MM.1S (cell line): ENCODE results near the gene DOLK.

ENCODE experiments used
- DNase-seq: peaks from one replicate; pipeline ENCODE4 v3.0.0-alpha.2; 2015
- H2AFZ ChIP-seq: fragments of 300-600 bp; sonication (generic); 2 replicates; pipeline ENCODE4 v1.6.0; 2016; ENCODE audit warnings: antibody characterized with exemption, low read length
- H3F3A ChIP-seq: fragments of 300-600 bp; sonication (generic); 2 replicates; pipeline ENCODE4 v1.6.1; 2016; ENCODE audit warnings: mild to moderate bottlenecking, antibody characterized with exemption, low read length, moderate library complexity, mixed read lengths; ENCODE audit not compliant: insufficient read depth
- H3K27ac ChIP-seq: fragments of 300-600 bp; sonication (generic); 2 replicates; pipeline ENCODE4 v1.5.1; 2016; ENCODE audit warnings: mild to moderate bottlenecking, low read length
- H3K27me3 ChIP-seq: fragments of 300-600 bp; sonication (generic); replicated peaks from 2 replicates; pipeline ENCODE4 v1.6.0; 2016; ENCODE audit warnings: low read length; ENCODE audit not compliant: insufficient read depth
- H3K36me3 ChIP-seq: fragments of 300-600 bp; sonication (generic); replicated peaks from 2 replicates; pipeline ENCODE4 v1.6.1; 2016; ENCODE audit warnings: mild to moderate bottlenecking, low read length, mixed read lengths; ENCODE audit not compliant: insufficient read depth
- H3K4me1 ChIP-seq: fragments of 300-600 bp; sonication (generic); 2 replicates; pipeline ENCODE4 v1.6.1; 2016; ENCODE audit warnings: low read length, mixed read lengths
- H3K4me2 ChIP-seq: fragments of 300-600 bp; sonication (generic); 2 replicates; pipeline ENCODE4 v1.6.0; 2016; ENCODE audit warnings: low read depth, low read length
- H3K4me3 ChIP-seq: fragments of 300-600 bp; sonication (generic); 2 replicates; pipeline ENCODE4 v1.5.1; 2016; ENCODE audit warnings: low read length, mixed read lengths
- H3K79me2 ChIP-seq: fragments of 300-600 bp; sonication (generic); 2 replicates; pipeline ENCODE4 v1.6.1; 2016; ENCODE audit warnings: mixed run types, low read length, mixed read lengths
- H3K9ac ChIP-seq: fragments of 300-600 bp; sonication (generic); 2 replicates; pipeline ENCODE4 v1.6.1; 2016; ENCODE audit warnings: low read length, mixed read lengths
- H3K9me2 ChIP-seq: fragments of 300-600 bp; sonication (generic); replicated peaks from 2 replicates; pipeline ENCODE4 v1.6.1; 2016; ENCODE audit warnings: mild to moderate bottlenecking, low read length, mixed read lengths; ENCODE audit not compliant: insufficient read depth
- H3K9me3 ChIP-seq: fragments of 300-600 bp; sonication (generic); replicated peaks from 2 replicates; pipeline ENCODE4 v1.6.1; 2016; ENCODE audit warnings: mild to moderate bottlenecking, low read length, mixed read lengths; ENCODE audit not compliant: insufficient read depth
- H4K20me1 ChIP-seq: fragments of 300-600 bp; sonication (generic); 2 replicates; pipeline ENCODE4 v1.6.1; 2016; ENCODE audit warnings: mild to moderate bottlenecking, low read length, moderate library complexity, mixed read lengths; ENCODE audit not compliant: insufficient read depth
- EZH2 ChIP-seq: fragments of 300-600 bp; sonication (generic); optimal IDR thresholded peaks from 2 replicates; pipeline ENCODE3; 2017; ENCODE audit warnings: low read depth, mild to moderate bottlenecking, antibody characterized with exemption, low read length, mixed read lengths
- EZH2phosphoT487 ChIP-seq: fragments of 300-600 bp; sonication (generic); IDR thresholded peaks from 2 replicates; pipeline ENCODE4 v1.6.1; 2018; ENCODE audit warnings: antibody characterized with exemption, low read length
- TF ChIP-seq, protein P1 (sequence below): fragments of 300-600 bp; sonication (generic); IDR thresholded peaks from 2 replicates; pipeline ENCODE4 v1.5.1; 2016; ENCODE audit warnings: antibody characterized with exemption, low read length, mixed read lengths

The DOLK gene

DNA sequence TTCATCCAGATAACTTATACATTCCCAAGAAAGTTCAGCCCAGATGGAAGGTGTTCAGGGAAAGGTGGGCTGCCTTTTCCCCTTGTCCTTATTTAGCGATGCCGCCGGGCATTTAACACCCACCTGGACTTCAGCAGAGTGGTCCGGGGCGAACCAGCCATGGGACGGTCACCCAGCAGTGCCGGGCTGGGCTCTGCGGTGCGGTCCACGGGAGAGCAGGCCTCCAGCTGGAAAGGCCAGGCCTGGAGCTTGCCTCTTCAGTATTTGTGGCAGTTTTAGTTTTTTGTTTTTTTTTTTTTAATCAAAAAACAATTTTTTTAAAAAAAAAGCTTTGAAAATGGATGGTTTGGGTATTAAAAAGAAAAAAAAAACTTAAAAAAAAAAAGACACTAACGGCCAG is 30.7 kb downstream of the DOLK start:
- Histone ChIP-seq H3K9ac (no peak overlapping the region), H3K4me3 (no peak overlapping the region), H3K36me3 (no peaks in the 10 kb centered on the region), H3K79me2 (peaks cover 9% of the 10 kb centered on the region), H3K4me2 (no peak overlapping the region), H2AFZ (no peak overlapping the region), H3F3A (no peaks in the 10 kb centered on the region), H3K9me2 (no peaks in the 10 kb centered on the region), H4K20me1 (no peaks in the 10 kb centered on the region), H3K27me3 (no peaks in the 10 kb centered on the region), H3K4me1 (no peaks in the 10 kb centered on the region), H3K27ac (no peak overlapping the region), H3K9me3 (no peaks in the 10 kb centered on the region)
- DNase-seq = no peak
- no peak for TF ChIP-seq EZH2
- no peak for TF ChIP-seq EZH2phosphoT487
- TF ChIP-seq, protein P1, sequence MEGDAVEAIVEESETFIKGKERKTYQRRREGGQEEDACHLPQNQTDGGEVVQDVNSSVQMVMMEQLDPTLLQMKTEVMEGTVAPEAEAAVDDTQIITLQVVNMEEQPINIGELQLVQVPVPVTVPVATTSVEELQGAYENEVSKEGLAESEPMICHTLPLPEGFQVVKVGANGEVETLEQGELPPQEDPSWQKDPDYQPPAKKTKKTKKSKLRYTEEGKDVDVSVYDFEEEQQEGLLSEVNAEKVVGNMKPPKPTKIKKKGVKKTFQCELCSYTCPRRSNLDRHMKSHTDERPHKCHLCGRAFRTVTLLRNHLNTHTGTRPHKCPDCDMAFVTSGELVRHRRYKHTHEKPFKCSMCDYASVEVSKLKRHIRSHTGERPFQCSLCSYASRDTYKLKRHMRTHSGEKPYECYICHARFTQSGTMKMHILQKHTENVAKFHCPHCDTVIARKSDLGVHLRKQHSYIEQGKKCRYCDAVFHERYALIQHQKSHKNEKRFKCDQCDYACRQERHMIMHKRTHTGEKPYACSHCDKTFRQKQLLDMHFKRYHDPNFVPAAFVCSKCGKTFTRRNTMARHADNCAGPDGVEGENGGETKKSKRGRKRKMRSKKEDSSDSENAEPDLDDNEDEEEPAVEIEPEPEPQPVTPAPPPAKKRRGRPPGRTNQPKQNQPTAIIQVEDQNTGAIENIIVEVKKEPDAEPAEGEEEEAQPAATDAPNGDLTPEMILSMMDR = no peak

DNA sequence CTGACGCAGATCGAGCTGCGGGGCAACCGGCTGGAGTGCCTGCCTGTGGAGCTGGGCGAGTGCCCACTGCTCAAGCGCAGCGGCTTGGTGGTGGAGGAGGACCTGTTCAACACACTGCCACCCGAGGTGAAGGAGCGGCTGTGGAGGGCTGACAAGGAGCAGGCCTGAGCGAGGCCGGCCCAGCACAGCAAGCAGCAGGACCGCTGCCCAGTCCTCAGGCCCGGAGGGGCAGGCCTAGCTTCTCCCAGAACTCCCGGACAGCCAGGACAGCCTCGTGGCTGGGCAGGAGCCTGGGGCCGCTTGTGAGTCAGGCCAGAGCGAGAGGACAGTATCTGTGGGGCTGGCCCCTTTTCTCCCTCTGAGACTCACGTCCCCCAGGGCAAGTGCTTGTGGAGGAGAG is 31.2 kb downstream of the DOLK start:
- Histone ChIP-seq H3K4me2 (no peak overlapping the region), H3K9me3 (no peaks in the 10 kb centered on the region), H3K4me3 (no peak overlapping the region), H3K79me2 (peaks cover 13% of the 10 kb centered on the region), H3K4me1 (no peaks in the 10 kb centered on the region), H3K9ac (no peak overlapping the region), H4K20me1 (no peaks in the 10 kb centered on the region), H3K27ac (no peak overlapping the region), H3K27me3 (no peaks in the 10 kb centered on the region), H3K9me2 (no peaks in the 10 kb centered on the region), H3F3A (no peaks in the 10 kb centered on the region), H3K36me3 (no peaks in the 10 kb centered on the region), H2AFZ (no peak overlapping the region)
- no peak for DNase-seq
- TF ChIP-seq, protein P1 = no peak
- TF ChIP-seq EZH2 (no peak), EZH2phosphoT487 (no peak)

DNA sequence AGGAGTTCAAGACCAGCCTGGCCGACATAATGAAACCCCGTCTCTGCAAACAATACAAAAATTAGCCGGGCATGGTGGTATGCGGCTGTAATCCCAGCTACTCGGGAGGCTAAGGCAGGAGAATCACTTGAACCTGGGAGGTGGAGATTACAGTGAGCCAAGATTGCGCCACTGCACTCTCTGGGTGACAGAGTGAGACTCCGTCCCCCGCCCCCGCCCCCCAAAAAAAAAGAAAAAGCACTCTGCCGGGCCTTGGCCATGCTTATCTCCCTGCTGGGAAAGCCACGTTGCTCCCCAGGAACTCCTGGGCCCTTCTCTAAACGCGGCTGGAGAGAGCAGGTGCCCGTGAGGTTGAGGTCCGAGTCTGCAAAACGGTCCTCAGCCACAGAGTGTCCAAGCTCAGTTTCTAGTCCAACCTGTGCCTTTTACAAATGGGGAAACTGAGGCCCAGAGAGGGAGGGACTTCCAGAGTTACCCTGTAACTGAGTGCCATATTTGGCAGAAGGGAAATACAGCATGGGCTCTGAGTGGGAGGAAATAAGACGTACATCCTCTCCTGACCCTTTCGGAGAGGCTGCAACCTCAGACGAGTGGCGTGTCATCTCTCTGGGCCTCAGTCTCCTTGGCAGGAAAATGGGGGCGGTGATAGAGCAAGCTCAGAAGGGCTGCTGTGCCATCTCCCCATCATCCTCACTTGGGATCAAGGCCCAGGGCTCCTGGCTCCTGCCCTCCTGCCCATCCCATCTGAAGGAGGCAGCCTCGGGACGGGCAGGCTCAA is 33.2 kb downstream of the DOLK start:
- Histone ChIP-seq H3K79me2 (peaks cover 16% of the 10 kb centered on the region), H3K4me3 (no peak overlapping the region), H3K9me2 (no peaks in the 10 kb centered on the region), H3F3A (no peaks in the 10 kb centered on the region), H3K4me2 (no peak overlapping the region), H3K27me3 (no peaks in the 10 kb centered on the region), H3K36me3 (no peaks in the 10 kb centered on the region; the same call in 1 of the 2 replicates), H3K9me3 (no peaks in the 10 kb centered on the region), H3K27ac (no peak overlapping the region), H3K9ac (no peak overlapping the region), H2AFZ (no peak overlapping the region), H4K20me1 (no peaks in the 10 kb centered on the region), H3K4me1 (no peaks in the 10 kb centered on the region)
- no peak for DNase-seq
- no peak for TF ChIP-seq EZH2
- TF ChIP-seq, protein P1 = no peak
- no peak for TF ChIP-seq EZH2phosphoT487
